CD8-positive, alpha-beta memory T cell (primary cell): ENCODE measurements around the gene ZSCAN21. TPM values are rescaled to one million over a fixed set of nuclear protein-coding genes. Genes with fewer than 3 reads are reported as not detected.

Experiments used
- CTCF ChIA-PET: fragments of 350-600 bp; sonication (Branson Sonifier 250); formaldehyde crosslinking; loops from one replicate; lab custom pipeline; 2021; ENCODE audit warnings: antibody characterized with exemption; lab: Charles Lee
- POLR2A ChIA-PET: fragments of 350-600 bp; sonication (Branson Sonifier 250); formaldehyde crosslinking; loops from one replicate; lab custom pipeline; 2021; ENCODE audit warnings: antibody characterized with exemption; lab: Charles Lee
- DNase-seq, 5 donors: peaks; one replicate each; pipeline versions ENCODE4 v3.0.0 to v3.0.0-alpha.2; 2020 to 2022; ENCODE audit warnings: mixed read lengths in 1 of 5
- H3K27ac ChIP-seq: one replicate; pipeline ENCODE4 v1.7.0; 2013; ENCODE audit warnings: low read depth, mild to moderate bottlenecking, low read length, moderate library complexity
- H3K27me3 ChIP-seq: 2 replicates; pipeline ENCODE4 v1.7.0; 2013; ENCODE audit warnings: low read length, mild to moderate bottlenecking; ENCODE audit not compliant: insufficient read depth, poor library complexity, severe bottlenecking
- H3K36me3 ChIP-seq: 2 replicates; pipeline ENCODE4 v1.7.0; 2013; ENCODE audit warnings: mild to moderate bottlenecking, low read length, moderate library complexity; ENCODE audit not compliant: insufficient read depth
- H3K4me1 ChIP-seq: 2 replicates; pipeline ENCODE4 v1.7.0; 2013; ENCODE audit warnings: mild to moderate bottlenecking, low read length, moderate library complexity; ENCODE audit not compliant: insufficient read depth
- H3K4me3 ChIP-seq: 2 replicates; pipeline ENCODE4 v1.7.0; 2013; ENCODE audit warnings: mild to moderate bottlenecking, low read length
- H3K9me3 ChIP-seq: 2 replicates; pipeline ENCODE4 v1.7.0; 2013; ENCODE audit warnings: mild to moderate bottlenecking, low read length
- H3K27ac Mint-ChIP-seq, 8 donors: one replicate each; pipeline ENCODE4 v1.8.0; 2020 to 2021; ENCODE audit warnings: mixed read lengths in 8 of 8, mild to moderate bottlenecking in 6 of 8, inconsistent platforms in 3 of 8, moderate library complexity in 3 of 8
- H3K27me3 Mint-ChIP-seq, 2 donors: one replicate each; pipeline ENCODE4 v1.8.0; 2020 to 2021; ENCODE audit warnings: mixed read lengths in 2 of 2, mild to moderate bottlenecking in 1 of 2, moderate library complexity in 1 of 2
- H3K36me3 Mint-ChIP-seq, 3 donors: one replicate each; pipeline ENCODE4 v1.8.0; 2020 to 2021; ENCODE audit warnings: mixed read lengths in 3 of 3, inconsistent platforms in 1 of 3, mild to moderate bottlenecking in 1 of 3
- H3K4me1 Mint-ChIP-seq, 3 donors: one replicate each; pipeline ENCODE4 v1.8.0; 2020 to 2021; ENCODE audit warnings: mixed read lengths in 3 of 3, inconsistent platforms in 1 of 3, mild to moderate bottlenecking in 1 of 3
- H3K4me3 Mint-ChIP-seq, 7 donors: one replicate each; pipeline ENCODE4 v1.8.0; 2020 to 2021; ENCODE audit warnings: mixed read lengths in 7 of 7, mild to moderate bottlenecking in 6 of 7, moderate library complexity in 4 of 7, inconsistent platforms in 2 of 7
- H3K9me3 Mint-ChIP-seq, 5 donors: one replicate each; pipeline ENCODE4 v1.8.0; 2020 to 2022; ENCODE audit warnings: mixed read lengths in 5 of 5, mild to moderate bottlenecking in 3 of 5, moderate library complexity in 2 of 5, inconsistent platforms in 1 of 5
- polyA plus RNA-seq: library from polyadenylated mRNA; unstranded; fragments of 300-500 nt; fragmentation: Illumina TruSeq; gene quantifications from one replicate; pipeline ENCODE4 v1.2.3, GENCODE V29; 2021
- total RNA-seq, 2 experiments: library from RNA; stranded (reverse); gene quantifications; one replicate each; pipeline ENCODE4 v1.2.3, GENCODE V29; 2021

Gene ZSCAN21
- total and polyA plus RNA-seq, 3 experiments from 2014 or later: 8.2 to 11.3 (median 10.7) TPM

GRCh38 chr7:100017875-100018274 is 31.7 kb upstream of the ZSCAN21 start:
- ChIA-PET CTCF (no interaction called here), POLR2A (interaction anchor here (1.8 kb wide), 1 partner anchor 109 kb away, joined by 5 read pairs; the partner anchor contains the start of gene MBLAC1)
- H3K4me1 Mint-ChIP-seq: peaks cover 32 to 67% (median 66%) of the 10 kb centered on the region in 3 donors
- Histone ChIP-seq H3K36me3 (no peaks in the 10 kb centered on the region), H3K4me3 (no peak overlapping the region), H3K4me1 (peaks cover 19% of the 10 kb centered on the region), H3K9me3 (no peaks in the 10 kb centered on the region), H3K27ac (no peak overlapping the region), H3K27me3 (no peaks in the 10 kb centered on the region)
- DNase-seq: no peak
- no peaks in the 10 kb centered on the region for H3K9me3 Mint-ChIP-seq
- peak overlapping the region in 2 of 7 donors; percentile 11 to 41 for H3K4me3 Mint-ChIP-seq
- H3K27ac Mint-ChIP-seq: peak overlapping the region in 7 of 8 donors; percentile 18 to 96 (median 47)
- H3K27me3 Mint-ChIP-seq: no peaks in the 10 kb centered on the region
- H3K36me3 Mint-ChIP-seq: peaks cover 0 to 40% (median 2%) of the 10 kb centered on the region in 3 donors

- ChIA-PET POLR2A (no interaction called here), CTCF (no interaction called here)
- peaks cover 16% of the 10 kb centered on the region for H3K4me1 ChIP-seq
- peaks cover 4 to 56% (median 7%) of the 10 kb centered on the region in 3 donors for H3K36me3 Mint-ChIP-seq
- H3K27ac Mint-ChIP-seq: peak overlapping the region in 7 of 8 donors; percentile 0 to 93 (median 33)
- no peak for DNase-seq
- H3K27me3 Mint-ChIP-seq: no peaks in the 10 kb centered on the region
- no peak overlapping the region for H3K4me3 Mint-ChIP-seq
- no peaks in the 10 kb centered on the region for H3K27me3 ChIP-seq
- H3K36me3 ChIP-seq: peaks cover 11% of the 10 kb centered on the region
- no peak overlapping the region for H3K27ac ChIP-seq
- no peaks in the 10 kb centered on the region for H3K9me3 Mint-ChIP-seq
- H3K4me1 Mint-ChIP-seq: peaks cover 33 to 63% (median 61%) of the 10 kb centered on the region in 3 donors
- H3K9me3 ChIP-seq: no peaks in the 10 kb centered on the region
- H3K4me3 ChIP-seq: no peak overlapping the region
Observed at GRCh38 chr7:100019908-100020307, 29.7 kb upstream of the ZSCAN21 start.

- H3K27ac Mint-ChIP-seq: peak overlapping the region in 3 of 8 donors; percentile 17 to 59 (median 35)
- Histone ChIP-seq H3K4me3 (no peak overlapping the region), H3K36me3 (peaks cover 16% of the 10 kb centered on the region), H3K27me3 (no peaks in the 10 kb centered on the region), H3K27ac (no peak overlapping the region), H3K9me3 (no peaks in the 10 kb centered on the region), H3K4me1 (peaks cover 8% of the 10 kb centered on the region)
- DNase-seq: no peak
- H3K9me3 Mint-ChIP-seq: no peaks in the 10 kb centered on the region
- peaks cover 24 to 53% (median 52%) of the 10 kb centered on the region in 3 donors for H3K4me1 Mint-ChIP-seq
- H3K27me3 Mint-ChIP-seq: no peaks in the 10 kb centered on the region
- peaks cover 4 to 63% (median 7%) of the 10 kb centered on the region in 3 donors for H3K36me3 Mint-ChIP-seq
- peak overlapping the region in 1 of 7 donors; percentile 28 for H3K4me3 Mint-ChIP-seq
- ChIA-PET CTCF (no interaction called here), POLR2A (no interaction called here)
Observed at GRCh38 chr7:100021297-100021696, 28.3 kb upstream of the ZSCAN21 start.

GRCh38 chr7:100022621-100023020 is 27.0 kb upstream of the ZSCAN21 start:
- Histone ChIP-seq H3K27me3 (no peaks in the 10 kb centered on the region), H3K9me3 (no peaks in the 10 kb centered on the region), H3K36me3 (peaks cover 16% of the 10 kb centered on the region), H3K27ac (no peak overlapping the region), H3K4me1 (no peaks in the 10 kb centered on the region), H3K4me3 (no peak overlapping the region)
- Mint-ChIP-seq H3K27ac (peak overlapping the region in 3 of 8 donors; percentile 9 to 55 (median 31)), H3K27me3 (no peaks in the 10 kb centered on the region), H3K4me1 (peaks cover 14 to 41% (median 41%) of the 10 kb centered on the region in 3 donors), H3K4me3 (no peak overlapping the region), H3K9me3 (no peaks in the 10 kb centered on the region), H3K36me3 (peaks cover 4 to 64% (median 7%) of the 10 kb centered on the region in 3 donors)
- ChIA-PET CTCF (interaction anchor here (0.5 kb wide), 1 partner anchor 21 kb away, joined by 4 read pairs; no protein-coding TSS in a partner anchor), POLR2A (no interaction called here)
- DNase-seq: no peak

GRCh38 chr7:100023526-100023925 is 26.0 kb upstream of the ZSCAN21 start:
- Histone ChIP-seq H3K27me3 (no peaks in the 10 kb centered on the region), H3K36me3 (peaks cover 16% of the 10 kb centered on the region), H3K27ac (no peak overlapping the region), H3K4me3 (no peak overlapping the region), H3K9me3 (no peaks in the 10 kb centered on the region), H3K4me1 (no peaks in the 10 kb centered on the region)
- Mint-ChIP-seq H3K36me3 (peaks cover 4 to 68% (median 7%) of the 10 kb centered on the region in 3 donors), H3K4me3 (peak overlapping the region in 1 of 7 donors; percentile 68), H3K27ac (no peak overlapping the region), H3K4me1 (peaks cover 11 to 32% (median 32%) of the 10 kb centered on the region in 3 donors), H3K9me3 (no peaks in the 10 kb centered on the region), H3K27me3 (no peaks in the 10 kb centered on the region)
- POLR2A ChIA-PET: no interaction called here
- DNase-seq: no peak
- CTCF ChIA-PET: interaction anchor here (0.5 kb wide), 1 partner anchor 400 kb away, joined by 4 read pairs; no protein-coding TSS in a partner anchor

GRCh38 chr7:100024020-100024619 is 25.5 kb upstream of the ZSCAN21 start:
- peak overlapping the region in 1 of 8 donors; percentile 29 for H3K27ac Mint-ChIP-seq
- Histone ChIP-seq H3K4me3 (no peak overlapping the region), H3K36me3 (peaks cover 17% of the 10 kb centered on the region), H3K4me1 (no peaks in the 10 kb centered on the region), H3K27me3 (no peaks in the 10 kb centered on the region), H3K9me3 (no peaks in the 10 kb centered on the region), H3K27ac (no peak overlapping the region)
- ChIA-PET POLR2A (no interaction called here), CTCF (interaction anchor here (0.5 kb wide), 1 partner anchor 400 kb away, joined by 4 read pairs; no protein-coding TSS in a partner anchor)
- H3K4me3 Mint-ChIP-seq: no peak overlapping the region
- H3K36me3 Mint-ChIP-seq: peaks cover 4 to 66% (median 7%) of the 10 kb centered on the region in 3 donors
- DNase-seq: no peak
- no peaks in the 10 kb centered on the region for H3K9me3 Mint-ChIP-seq
- H3K4me1 Mint-ChIP-seq: peaks cover 11 to 26% (median 26%) of the 10 kb centered on the region in 3 donors
- H3K27me3 Mint-ChIP-seq: no peaks in the 10 kb centered on the region

- Histone ChIP-seq H3K27me3 (no peaks in the 10 kb centered on the region), H3K4me1 (no peaks in the 10 kb centered on the region), H3K4me3 (no peak overlapping the region), H3K36me3 (peaks cover 34% of the 10 kb centered on the region), H3K27ac (no peak overlapping the region), H3K9me3 (no peaks in the 10 kb centered on the region)
- no peaks in the 10 kb centered on the region for H3K9me3 Mint-ChIP-seq
- ChIA-PET POLR2A (no interaction called here), CTCF (interaction anchor here (1.2 kb wide), 1 partner anchor 12 kb away, joined by 3 read pairs; the partner anchor contains the start of gene ZKSCAN1)
- H3K4me1 Mint-ChIP-seq: peaks cover 2 to 4% (median 3%) of the 10 kb centered on the region in 3 donors
- DNase-seq: no peak
- H3K27me3 Mint-ChIP-seq: no peaks in the 10 kb centered on the region
- H3K4me3 Mint-ChIP-seq: no peak overlapping the region
- H3K36me3 Mint-ChIP-seq: peaks cover 13 to 80% (median 21%) of the 10 kb centered on the region in 3 donors
- H3K27ac Mint-ChIP-seq: no peak overlapping the region
Observed at GRCh38 chr7:100027197-100027596, 22.4 kb upstream of the ZSCAN21 start.

GRCh38 chr7:100029596-100029995 is 20.0 kb upstream of the ZSCAN21 start:
- H3K9me3 Mint-ChIP-seq: no peaks in the 10 kb centered on the region
- ChIA-PET CTCF (interaction anchor here (1.5 kb wide), 1 partner anchor 103 kb away, joined by 3 read pairs; no protein-coding TSS in a partner anchor), POLR2A (no interaction called here)
- Histone ChIP-seq H3K27me3 (no peaks in the 10 kb centered on the region), H3K36me3 (peaks cover 39% of the 10 kb centered on the region), H3K27ac (no peak overlapping the region), H3K4me3 (no peak overlapping the region), H3K4me1 (no peaks in the 10 kb centered on the region), H3K9me3 (no peaks in the 10 kb centered on the region)
- no peaks in the 10 kb centered on the region for H3K27me3 Mint-ChIP-seq
- H3K4me1 Mint-ChIP-seq: no peaks in the 10 kb centered on the region
- H3K36me3 Mint-ChIP-seq: peaks cover 9 to 79% (median 16%) of the 10 kb centered on the region in 3 donors
- H3K4me3 Mint-ChIP-seq: peak overlapping the region in 1 of 7 donors; percentile 40
- peak overlapping the region in 1 of 8 donors; percentile 27 for H3K27ac Mint-ChIP-seq
- no peak for DNase-seq
